ENCODE results near the gene SMARCB1. TPM values are rescaled to one million over a fixed set of nuclear protein-coding genes. Genes with fewer than 3 reads are reported as not detected.

SMARCB1 gene
- polyA plus RNA-seq, 4 donors = 29.3 to 87.6 (median 55.2) TPM

- no peak overlapping the region for H3K4me3 ChIP-seq (ENCODE audit: low read depth in 1 of 3, low read length in 3 of 3)
- H3K36me3 ChIP-seq (ENCODE audit: control insufficient read depth in 3 of 3, insufficient read depth in 2 of 3, low read depth in 1 of 3, low read length in 3 of 3) = peaks cover 4 to 89% (median 8%) of the 10 kb centered on the region in 3 donors
- FAIRE-seq (no peak), DNase-seq (no peak)
- H3K9me3 ChIP-seq (ENCODE audit: control insufficient read depth in 2 of 2, insufficient read depth in 1 of 2, low read depth in 1 of 2, low read length in 1 of 2) = peaks cover 0 to 3% of the 10 kb centered on the region in 2 donors
- H3K27ac ChIP-seq (ENCODE audit: low read depth in 1 of 3, low read length in 2 of 3) = no peak overlapping the region
- no peaks in the 10 kb centered on the region for H3K4me1 ChIP-seq (ENCODE audit: control insufficient read depth in 3 of 3, insufficient read depth in 2 of 3, low read depth in 1 of 3, low read length in 2 of 3)
- H3K27me3 ChIP-seq (ENCODE audit: control insufficient read depth in 3 of 3, insufficient read depth in 3 of 3, low read length in 3 of 3) = no peaks in the 10 kb centered on the region
- 84 to 85% (median 85%) methylated on average over 11 of the region's 11 CpGs for WGBS, 3 donors
These were observed 45.7 kb downstream of the SMARCB1 start for GRCh38 chr22:23832226-23833016.

- 94 to 95% (median 95%) methylated on average over 16 of the region's 16 CpGs for whole genome bisulfite sequencing, 3 donors
- peaks cover 0 to 3% of the 10 kb centered on the region in 2 donors for H3K9me3 ChIP-seq (ENCODE audit: control insufficient read depth in 2 of 2, insufficient read depth in 1 of 2, low read depth in 1 of 2, low read length in 1 of 2)
- peaks cover 3 to 90% (median 8%) of the 10 kb centered on the region in 3 donors for H3K36me3 ChIP-seq (ENCODE audit: control insufficient read depth in 3 of 3, insufficient read depth in 2 of 3, low read depth in 1 of 3, low read length in 3 of 3)
- no peak overlapping the region for H3K4me3 ChIP-seq (ENCODE audit: low read depth in 1 of 3, low read length in 3 of 3)
- peaks cover 0 to 4% (median 0%) of the 10 kb centered on the region in 3 donors for H3K4me1 ChIP-seq (ENCODE audit: control insufficient read depth in 3 of 3, insufficient read depth in 2 of 3, low read depth in 1 of 3, low read length in 2 of 3)
- no peak for DNase-seq
- no peaks in the 10 kb centered on the region for H3K27me3 ChIP-seq (ENCODE audit: control insufficient read depth in 3 of 3, insufficient read depth in 3 of 3, low read length in 3 of 3)
- no peak for FAIRE-seq
- no peak overlapping the region for H3K27ac ChIP-seq (ENCODE audit: low read depth in 1 of 3, low read length in 2 of 3)
These were observed 46.4 kb downstream of the SMARCB1 start for GRCh38 chr22:23833017-23833751.

- WGBS, 3 donors = 84 to 92% (median 89%) methylated on average over 11 to 13 of the region's 13 CpGs
- peaks cover 0 to 7% (median 0%) of the 10 kb centered on the region in 3 donors for H3K4me1 ChIP-seq (ENCODE audit: control insufficient read depth in 3 of 3, insufficient read depth in 2 of 3, low read depth in 1 of 3, low read length in 2 of 3)
- FAIRE-seq (no peak), DNase-seq (no peak)
- H3K36me3 ChIP-seq (ENCODE audit: control insufficient read depth in 3 of 3, insufficient read depth in 2 of 3, low read depth in 1 of 3, low read length in 3 of 3) = peaks cover 3 to 83% (median 8%) of the 10 kb centered on the region in 3 donors
- H3K4me3 ChIP-seq (ENCODE audit: low read depth in 1 of 3, low read length in 3 of 3) = no peak overlapping the region
- H3K9me3 ChIP-seq (ENCODE audit: control insufficient read depth in 2 of 2, insufficient read depth in 1 of 2, low read depth in 1 of 2, low read length in 1 of 2) = peaks cover 0 to 3% of the 10 kb centered on the region in 2 donors
- no peak overlapping the region for H3K27ac ChIP-seq (ENCODE audit: low read depth in 1 of 3, low read length in 2 of 3)
- no peaks in the 10 kb centered on the region for H3K27me3 ChIP-seq (ENCODE audit: control insufficient read depth in 3 of 3, insufficient read depth in 3 of 3, low read length in 3 of 3)
These were observed 47.1 kb downstream of the SMARCB1 start for GRCh38 chr22:23833911-23834317.

DNA sequence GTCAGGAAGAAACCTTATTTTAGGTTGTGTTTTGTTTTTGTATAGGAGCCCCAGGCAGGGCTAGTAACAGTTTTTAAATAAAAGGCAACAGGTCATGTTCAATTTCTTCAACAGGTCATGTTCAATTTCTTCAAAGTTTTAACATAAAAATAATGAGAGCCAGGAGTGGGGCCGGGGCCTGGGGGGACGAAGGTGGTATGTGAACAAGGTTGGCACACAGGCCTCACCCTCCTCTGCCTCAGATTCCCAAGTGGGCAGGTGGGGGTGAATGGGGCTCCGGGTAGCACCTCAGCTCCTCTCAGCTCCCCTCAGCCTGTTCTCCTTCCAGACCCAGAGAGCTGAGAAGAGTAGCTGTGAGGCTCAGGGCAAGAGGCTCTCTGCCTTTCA, 47.6 kb downstream of the SMARCB1 start:
- no peaks in the 10 kb centered on the region for H3K9me3 ChIP-seq (ENCODE audit: control insufficient read depth in 2 of 2, insufficient read depth in 1 of 2, low read depth in 1 of 2, low read length in 1 of 2)
- peaks cover 0 to 11% (median 0%) of the 10 kb centered on the region in 3 donors for H3K4me1 ChIP-seq (ENCODE audit: control insufficient read depth in 3 of 3, insufficient read depth in 2 of 3, low read depth in 1 of 3, low read length in 2 of 3)
- no peak for DNase-seq
- H3K27me3 ChIP-seq (ENCODE audit: control insufficient read depth in 3 of 3, insufficient read depth in 3 of 3, low read length in 3 of 3) = peaks cover 0 to 2% (median 0%) of the 10 kb centered on the region in 3 donors
- FAIRE-seq = no peak
- H3K4me3 ChIP-seq (ENCODE audit: low read depth in 1 of 3, low read length in 3 of 3) = no peak overlapping the region
- peaks cover 3 to 78% (median 6%) of the 10 kb centered on the region in 3 donors for H3K36me3 ChIP-seq (ENCODE audit: control insufficient read depth in 3 of 3, insufficient read depth in 2 of 3, low read depth in 1 of 3, low read length in 3 of 3)
- WGBS, 3 donors = 90 to 100% (median 93%) methylated on average over 3 of the region's 3 CpGs
- H3K27ac ChIP-seq (ENCODE audit: low read depth in 1 of 3, low read length in 2 of 3) = no peak overlapping the region

DNA sequence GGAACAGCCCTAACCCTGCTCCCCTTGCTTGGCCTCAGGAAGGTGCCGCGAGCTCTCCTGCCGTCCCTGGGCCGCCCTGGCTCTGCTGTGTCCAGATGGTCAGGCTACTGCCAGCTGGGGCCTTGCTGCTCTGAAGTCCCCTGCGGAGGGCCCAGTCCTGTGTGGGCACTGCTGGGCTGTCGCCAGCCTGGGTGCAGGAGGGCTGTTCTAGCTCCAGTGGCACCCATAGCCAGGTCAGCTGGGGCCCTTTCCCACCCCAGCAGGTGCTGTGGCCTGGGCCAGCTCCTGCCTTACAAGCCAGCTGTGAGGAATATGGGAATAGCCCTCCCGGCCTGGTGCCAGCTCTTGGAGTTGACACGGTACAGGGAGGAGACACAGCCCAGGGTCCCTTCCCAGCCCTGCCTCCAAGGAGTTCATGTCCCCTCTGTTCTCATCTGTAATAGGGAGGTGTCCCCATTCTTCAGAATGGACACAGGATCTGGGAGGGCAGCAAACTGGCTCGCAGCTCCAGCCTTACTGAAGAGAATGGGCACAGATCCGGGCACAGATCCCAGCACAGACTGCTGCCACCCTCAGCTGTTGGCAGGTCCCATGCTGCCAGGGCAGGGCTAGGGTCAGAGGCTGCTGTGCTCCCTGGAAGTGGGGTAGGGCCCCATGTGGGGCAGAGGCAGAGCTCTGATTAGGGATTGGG, 48.2 kb downstream of the SMARCB1 start:
- 83 to 89% (median 88%) methylated on average over 8 to 10 of the region's 10 CpGs for WGBS, 3 donors
- peaks cover 3 to 75% (median 6%) of the 10 kb centered on the region in 3 donors for H3K36me3 ChIP-seq (ENCODE audit: control insufficient read depth in 3 of 3, insufficient read depth in 2 of 3, low read depth in 1 of 3, low read length in 3 of 3)
- H3K27ac ChIP-seq (ENCODE audit: low read depth in 1 of 3, low read length in 2 of 3) = no peak overlapping the region

DNA sequence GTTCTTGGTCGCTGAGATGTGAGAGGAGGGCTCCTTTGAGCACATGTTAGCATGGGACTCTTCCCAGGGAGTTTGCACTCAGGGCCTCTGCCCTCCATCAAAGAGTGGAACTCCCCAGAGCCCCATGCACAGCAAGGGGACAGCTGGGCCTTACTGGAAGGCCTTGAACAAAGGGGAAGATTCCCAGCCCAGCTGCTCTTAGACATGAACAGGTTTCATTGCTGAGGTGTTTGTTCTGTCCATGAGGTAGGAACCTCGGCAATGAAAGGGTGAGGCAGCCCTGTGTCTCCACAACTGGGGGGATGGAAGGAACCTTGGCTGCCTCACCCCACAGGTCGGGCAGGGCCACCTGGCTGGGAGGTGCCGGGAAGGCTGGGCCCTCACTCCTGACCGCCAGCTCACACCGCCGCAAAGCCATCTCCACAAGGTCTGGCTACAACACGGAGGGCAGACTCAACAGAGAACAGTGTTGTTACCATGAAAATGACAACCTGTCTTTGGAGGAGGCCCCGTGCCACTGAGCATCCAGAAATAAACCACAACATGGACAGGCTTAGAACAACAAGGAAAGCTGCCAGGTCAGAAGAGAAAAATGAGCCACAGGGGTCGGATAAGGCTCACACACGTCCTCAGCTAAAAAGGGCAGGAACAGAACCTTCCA, 48.8 kb downstream of the SMARCB1 start:
- no peaks in the 10 kb centered on the region for H3K9me3 ChIP-seq (ENCODE audit: control insufficient read depth in 2 of 2, insufficient read depth in 1 of 2, low read depth in 1 of 2, low read length in 1 of 2)
- WGBS, 3 donors = 61 to 68% (median 64%) methylated on average over 11 of the region's 11 CpGs
- FAIRE-seq (no peak), DNase-seq (no peak)
- H3K27ac ChIP-seq (ENCODE audit: low read depth in 1 of 3, low read length in 2 of 3) = no peak overlapping the region
- H3K36me3 ChIP-seq (ENCODE audit: control insufficient read depth in 3 of 3, insufficient read depth in 2 of 3, low read depth in 1 of 3, low read length in 3 of 3) = peaks cover 3 to 73% (median 6%) of the 10 kb centered on the region in 3 donors
- no peak overlapping the region for H3K4me3 ChIP-seq (ENCODE audit: low read depth in 1 of 3, low read length in 3 of 3)
- H3K27me3 ChIP-seq (ENCODE audit: control insufficient read depth in 3 of 3, insufficient read depth in 3 of 3, low read length in 3 of 3) = peaks cover 0 to 3% (median 0%) of the 10 kb centered on the region in 3 donors
- peaks cover 0 to 15% (median 0%) of the 10 kb centered on the region in 3 donors for H3K4me1 ChIP-seq (ENCODE audit: control insufficient read depth in 3 of 3, insufficient read depth in 2 of 3, low read depth in 1 of 3, low read length in 2 of 3)

More for the DNA sequence above, 48.2 kb downstream of the SMARCB1 start:
- no peaks in the 10 kb centered on the region for H3K9me3 ChIP-seq (ENCODE audit: control insufficient read depth in 2 of 2, insufficient read depth in 1 of 2, low read depth in 1 of 2, low read length in 1 of 2)
- peaks cover 0 to 3% (median 0%) of the 10 kb centered on the region in 3 donors for H3K27me3 ChIP-seq (ENCODE audit: control insufficient read depth in 3 of 3, insufficient read depth in 3 of 3, low read length in 3 of 3)
- no peak overlapping the region for H3K4me3 ChIP-seq (ENCODE audit: low read depth in 1 of 3, low read length in 3 of 3)
- no peak for FAIRE-seq
- DNase-seq = no peak
- peaks cover 0 to 15% (median 0%) of the 10 kb centered on the region in 3 donors for H3K4me1 ChIP-seq (ENCODE audit: control insufficient read depth in 3 of 3, insufficient read depth in 2 of 3, low read depth in 1 of 3, low read length in 2 of 3)

DNA sequence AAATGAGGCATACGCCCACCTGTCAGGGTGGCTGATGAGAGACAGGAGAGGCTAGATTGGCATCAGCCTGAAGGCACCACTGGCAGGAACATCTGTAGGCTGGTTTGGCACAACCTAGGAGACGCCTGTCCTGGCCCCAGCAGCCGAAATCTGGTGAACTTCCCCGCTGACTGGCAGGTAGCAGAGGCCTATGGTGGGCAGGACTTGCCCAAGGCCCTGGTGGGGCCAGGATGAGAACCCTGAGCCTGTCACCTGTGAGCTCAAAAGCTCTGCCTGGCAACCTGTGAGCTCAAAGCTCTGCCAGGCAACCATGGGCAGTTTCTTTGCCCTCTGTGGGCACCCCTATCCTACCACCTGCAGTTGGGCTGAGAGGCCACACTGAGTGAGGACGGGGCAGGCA, 49.5 kb downstream of the SMARCB1 start:
- no peak overlapping the region for H3K4me3 ChIP-seq (ENCODE audit: low read depth in 1 of 3, low read length in 3 of 3)
- peaks cover 0 to 15% (median 0%) of the 10 kb centered on the region in 3 donors for H3K4me1 ChIP-seq (ENCODE audit: control insufficient read depth in 3 of 3, insufficient read depth in 2 of 3, low read depth in 1 of 3, low read length in 2 of 3)
- DNase-seq (no peak), FAIRE-seq (no peak)
- H3K27me3 ChIP-seq (ENCODE audit: control insufficient read depth in 3 of 3, insufficient read depth in 3 of 3, low read length in 3 of 3) = peaks cover 0 to 3% (median 0%) of the 10 kb centered on the region in 3 donors
- no peaks in the 10 kb centered on the region for H3K9me3 ChIP-seq (ENCODE audit: control insufficient read depth in 2 of 2, insufficient read depth in 1 of 2, low read depth in 1 of 2, low read length in 1 of 2)
- H3K27ac ChIP-seq (ENCODE audit: low read depth in 1 of 3, low read length in 2 of 3) = no peak overlapping the region
- H3K36me3 ChIP-seq (ENCODE audit: control insufficient read depth in 3 of 3, insufficient read depth in 2 of 3, low read depth in 1 of 3, low read length in 3 of 3) = peaks cover 3 to 68% (median 6%) of the 10 kb centered on the region in 3 donors
- 72 to 97% (median 85%) methylated on average over 4 to 5 of the region's 5 CpGs for WGBS, 3 donors
